GM12878 (cell line): ENCODE measurements around the gene CYSTM1. TPM values are rescaled to one million over a fixed set of nuclear protein-coding genes. Genes with fewer than 3 reads are reported as not detected.

Experiments
- ATAC-seq: fragments of 200-7000 bp; cut with Tn5 transposase; 3 replicates; pipeline ENCODE4 v1.9.1; 2020; ENCODE audit warnings: mild to moderate bottlenecking, moderate library complexity
- BruUV-seq: library from RNA; stranded (reverse); fragments of 400-500 nt; replicated peaks from 2 replicates; lab custom pipeline; 2021; lab: Mats Ljungman, UMichigan
- CTCF ChIA-PET: fragments of 300-600 bp; sonication (Branson Sonifier 250); formaldehyde crosslinking; extraction: SDS; loops from one replicate; lab custom pipeline; 2021; ENCODE audit warnings: inconsistent platforms; lab: Yijun Ruan, JAX
- POLR2A ChIA-PET: fragments of 350-600 bp; formaldehyde crosslinking; extraction: SDS; loops from one replicate; lab custom pipeline; 2021; ENCODE audit warnings: inconsistent platforms; lab: Charles Lee
- RAD21 ChIA-PET: fragments of 300-600 bp; sonication (Branson Sonifier 250); formaldehyde crosslinking; loops from one replicate; lab custom pipeline; 2023; ENCODE audit warnings: antibody characterized with exemption; ENCODE audit not compliant: unreplicated experiment; lab: Charles Lee
- SMC1A ChIA-PET: fragments of 300-600 bp; sonication (Branson Sonifier 250); formaldehyde crosslinking; loops from one replicate; lab custom pipeline; 2023; ENCODE audit not compliant: unreplicated experiment, uncharacterized antibody; lab: Charles Lee
- DNase-seq: peaks from one replicate; pipeline ENCODE4 v3.0.0-alpha.2; 2011; ENCODE audit warnings: low read depth, low spot score
- FAIRE-seq: peaks from 3 replicates; lab custom pipeline; 2011; peaks lifted over from hg19 to GRCh38; lab: Jason Lieb, UNC
- H2AFZ ChIP-seq: 2 replicates; pipeline ENCODE4 v1.6.0; 2011; ENCODE audit warnings: low read depth, low read length, control low read depth; ENCODE audit not compliant: control insufficient read depth
- H3K27ac ChIP-seq: 2 replicates; pipeline ENCODE4 v1.5.1; 2011; ENCODE audit warnings: control low read depth; ENCODE audit not compliant: control insufficient read depth, insufficient read depth
- H3K27me3 ChIP-seq, 2 experiments: replicated peaks in 1 of 2; 2 replicates each; pipeline versions ENCODE4 v1.6.0 to v1.6.1; 2011; ENCODE audit warnings: low read length in 1 of 2; ENCODE audit not compliant: control insufficient read depth in 2 of 2, insufficient read depth in 2 of 2
- H3K36me3 ChIP-seq, 2 experiments: 2 replicates each; pipeline ENCODE4 v1.5.1; 2011; ENCODE audit warnings: low read length in 1 of 2; ENCODE audit not compliant: control insufficient read depth in 2 of 2, insufficient read depth in 2 of 2
- H3K4me1 ChIP-seq: 2 replicates; pipeline ENCODE4 v1.6.1; 2011; ENCODE audit warnings: mild to moderate bottlenecking, low read length, moderate library complexity, mixed read lengths; ENCODE audit not compliant: control insufficient read depth, insufficient read depth
- H3K4me2 ChIP-seq: 2 replicates; pipeline ENCODE4 v1.6.0; 2011; ENCODE audit warnings: control low read depth; ENCODE audit not compliant: control insufficient read depth, insufficient read depth
- H3K4me3 ChIP-seq: fragments of 200-600 bp; sonication (generic); 2 replicates; pipeline ENCODE4 v1.5.1; 2016
- H3K79me2 ChIP-seq: 2 replicates; pipeline ENCODE4 v1.6.0; 2011; ENCODE audit warnings: low read length; ENCODE audit not compliant: control insufficient read depth, insufficient read depth
- H3K9ac ChIP-seq: 2 replicates; pipeline ENCODE4 v1.8.0; 2011; ENCODE audit warnings: low read length, control low read depth, mixed read lengths; ENCODE audit not compliant: control insufficient read depth, insufficient read depth
- H3K9me3 ChIP-seq: replicated peaks from 3 replicates; pipeline ENCODE4 v1.5.1; 2011; ENCODE audit warnings: mild to moderate bottlenecking, low read length; ENCODE audit not compliant: control insufficient read depth, insufficient read depth
- H4K20me1 ChIP-seq: 2 replicates; pipeline ENCODE4 v1.6.0; 2011; ENCODE audit not compliant: control insufficient read depth, insufficient read depth
- ATF7 ChIP-seq: fragments of 450-650 bp; IDR thresholded peaks from 2 replicates; pipeline ENCODE4 v1.6.1; 2016; ENCODE audit warnings: low read depth, mild to moderate bottlenecking
- CREM ChIP-seq: IDR thresholded peaks from 2 replicates; pipeline ENCODE4 v1.6.1; 2014; ENCODE audit warnings: antibody characterized with exemption, low read depth
- EP300 ChIP-seq, 2 experiments: fragments of 150-350 bp in 1 of 2; IDR thresholded peaks; 2 replicates each; pipeline ENCODE4 v1.6.1; 2011 to 2012; ENCODE audit warnings: low read depth in 2 of 2, low read length in 2 of 2, borderline replicate concordance in 1 of 2, improper control_type of control experiment in 1 of 2, inconsistent platforms in 1 of 2; ENCODE audit not compliant: control insufficient read depth in 1 of 2
- GATAD2B ChIP-seq: fragments of 450-650 bp; conservative IDR thresholded peaks from 2 replicates; pipeline ENCODE4 v1.6.1; 2017; ENCODE audit warnings: low read depth, mild to moderate bottlenecking, moderate library complexity
- NR2C2 ChIP-seq: IDR thresholded peaks from 2 replicates; pipeline ENCODE4 v1.6.1; 2011; ENCODE audit warnings: borderline replicate concordance, low read depth; ENCODE audit not compliant: control insufficient read depth, insufficient read length
- NR2F1 ChIP-seq: fragments of 450-650 bp; conservative IDR thresholded peaks from 2 replicates; pipeline ENCODE4 v1.6.1; 2017; ENCODE audit warnings: mild to moderate bottlenecking
- WGBS: methylation state at CpG from one replicate; pipeline ENCODE4 v1.1.6; 2016; ENCODE audit warnings: low lambda C conversion rate; ENCODE audit not compliant: insufficient replicate concordance, insufficient coverage; ENCODE audit errors: missing lambda C conversion rate; 5-methylcytosine and 5-hydroxymethylcytosine counted together
- in situ Hi-C: fragments of 300-500 bp; cut with MboI; formaldehyde crosslinking; loops from 9 replicates; pipeline ENCODE4 v1.14.3; 2018; ENCODE audit warnings: mixed read lengths
- intact Hi-C: fragments of 100-400 bp; cut with micrococcal nuclease; formaldehyde crosslinking; loops from one replicate; pipeline ENCODE4 v1.14.2; 2022; ENCODE audit not compliant: unreplicated experiment
- polyA plus RNA-seq, 11 experiments: library from polyadenylated mRNA; depleted of rRNA in 4 of 11; unstranded in 6 of 11; stranded (reverse) in 5 of 11; fragments of >200 nt; fragmentation: Nextera tagmentation in 4 of 11; fragmentation: Illumina TruSeq in 1 of 11; extraction: Ambion mirVana in 4 of 11; extraction: Trizol in 1 of 11; gene quantifications; 1 replicate in 1 of 11; 2 replicates in 10 of 11; pipeline versions ENCODE4 v1.2.1 to v1.2.3, GENCODE V29; 2011 to 2016; ENCODE audit warnings: inconsistent platforms in 2 of 11, missing spikeins in 2 of 11, low read depth in 1 of 11
- total RNA-seq, 4 experiments: library from RNA; depleted of rRNA in 3 of 4; stranded (reverse); fragments of >200 nt in 3 of 4; fragmentation: Illumina TruSeq in 1 of 4; extraction: Trizol in 1 of 4; gene quantifications; 2 replicates each; pipeline versions ENCODE4 v1.2.1 to v1.2.3, GENCODE V29; 2013 to 2021
- TF ChIP-seq, protein P1 (sequence below): IDR thresholded peaks from 2 replicates; pipeline ENCODE4 v1.6.1; 2011; ENCODE audit warnings: borderline replicate concordance, low read depth, mild to moderate bottlenecking, moderate library complexity, low read length; ENCODE audit not compliant: insufficient read depth, poor library complexity, severe bottlenecking
- TF ChIP-seq, protein P2 (sequence below): IDR thresholded peaks from 2 replicates; pipeline ENCODE4 v1.6.1; 2011; ENCODE audit warnings: low read depth, mild to moderate bottlenecking, low read length, moderate library complexity, borderline replicate concordance; ENCODE audit errors: extremely low read depth
- TF ChIP-seq, protein P3 (sequence below): fragments of 450-650 bp; IDR thresholded peaks from 2 replicates; pipeline ENCODE4 v1.6.1; 2018; ENCODE audit warnings: borderline replicate concordance, mild to moderate bottlenecking; ENCODE audit not compliant: partially characterized antibody

CYSTM1 gene
- total and polyA plus RNA-seq, 10 of the 15 experiments (the other 5 are each of a cell fraction or from before 2014, with no cell fraction given): 52.7 to 261 (median 98.7) TPM

DNA sequence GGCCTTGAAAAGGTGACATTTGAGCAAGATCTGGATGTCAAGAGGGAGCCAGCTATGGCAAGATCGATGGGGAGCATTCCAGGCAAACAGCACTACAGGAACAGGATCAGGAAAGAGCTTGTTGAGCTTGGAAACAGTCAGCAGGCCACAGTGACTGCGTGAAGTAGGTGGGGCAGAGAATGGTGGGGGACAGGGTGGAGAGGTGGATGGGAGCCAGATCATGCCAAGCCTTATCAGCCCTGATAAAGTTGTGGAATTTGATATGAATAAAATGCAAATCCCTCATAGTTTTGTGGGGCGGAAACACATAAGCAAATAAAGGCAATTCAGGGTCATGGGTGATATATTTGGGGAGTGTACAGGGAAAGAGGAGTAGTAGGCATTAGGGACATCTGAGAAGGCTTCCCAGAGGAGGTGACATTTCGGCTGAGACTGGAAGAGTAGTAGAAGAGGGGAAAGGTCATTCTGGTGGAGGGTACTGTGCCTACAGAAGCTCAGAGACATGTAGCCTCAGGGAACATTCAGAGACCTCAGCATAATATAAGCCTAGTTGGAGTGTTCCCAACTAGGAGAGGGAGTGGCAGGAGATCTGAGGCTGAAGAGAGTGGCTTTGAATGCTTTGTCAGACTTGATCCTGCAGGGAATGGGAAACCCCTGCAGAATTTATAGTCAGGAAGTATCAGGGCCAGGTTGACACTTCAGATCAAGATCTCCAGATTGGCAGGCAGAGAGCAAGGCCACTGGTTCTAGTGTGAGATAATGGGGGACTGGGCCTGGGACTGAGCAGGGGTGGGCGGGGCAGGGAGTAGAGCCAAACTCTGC is 9.7 kb upstream of the CYSTM1 start:
- RAD21 ChIA-PET: interaction anchor here (0.6 kb wide), 1 partner anchor 111 kb away, joined by 3 read pairs; no protein-coding TSS in a partner anchor
- CTCF ChIA-PET: interaction anchor here (1.0 to 1.5 kb wide), 2 partner anchors 12 to 194 kb away, joined by 3 to 4 read pairs; no protein-coding TSS in a partner anchor
- intact Hi-C loops: no loop called here
- POLR2A ChIA-PET: no interaction called here
- no peak for TF ChIP-seq ATF7
- TF ChIP-seq, protein P1, sequence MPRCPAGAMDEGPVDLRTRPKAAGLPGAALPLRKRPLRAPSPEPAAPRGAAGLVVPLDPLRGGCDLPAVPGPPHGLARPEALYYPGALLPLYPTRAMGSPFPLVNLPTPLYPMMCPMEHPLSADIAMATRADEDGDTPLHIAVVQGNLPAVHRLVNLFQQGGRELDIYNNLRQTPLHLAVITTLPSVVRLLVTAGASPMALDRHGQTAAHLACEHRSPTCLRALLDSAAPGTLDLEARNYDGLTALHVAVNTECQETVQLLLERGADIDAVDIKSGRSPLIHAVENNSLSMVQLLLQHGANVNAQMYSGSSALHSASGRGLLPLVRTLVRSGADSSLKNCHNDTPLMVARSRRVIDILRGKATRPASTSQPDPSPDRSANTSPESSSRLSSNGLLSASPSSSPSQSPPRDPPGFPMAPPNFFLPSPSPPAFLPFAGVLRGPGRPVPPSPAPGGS: no peak
- no peak for TF ChIP-seq NR2F1
- TF ChIP-seq GATAD2B: no peak
- TF ChIP-seq CREM: no peak
- TF ChIP-seq NR2C2: no peak
- TF ChIP-seq EP300 (IDR thresholded peaks at IDR 0.05; ENCODE audit: borderline replicate concordance in 1 of 2, control insufficient read depth in 1 of 2, low read depth in 2 of 2, low read length in 2 of 2): no peak
- TF ChIP-seq, protein P2, sequence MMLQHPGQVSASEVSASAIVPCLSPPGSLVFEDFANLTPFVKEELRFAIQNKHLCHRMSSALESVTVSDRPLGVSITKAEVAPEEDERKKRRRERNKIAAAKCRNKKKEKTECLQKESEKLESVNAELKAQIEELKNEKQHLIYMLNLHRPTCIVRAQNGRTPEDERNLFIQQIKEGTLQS: no peak
- TF ChIP-seq, protein P3, sequence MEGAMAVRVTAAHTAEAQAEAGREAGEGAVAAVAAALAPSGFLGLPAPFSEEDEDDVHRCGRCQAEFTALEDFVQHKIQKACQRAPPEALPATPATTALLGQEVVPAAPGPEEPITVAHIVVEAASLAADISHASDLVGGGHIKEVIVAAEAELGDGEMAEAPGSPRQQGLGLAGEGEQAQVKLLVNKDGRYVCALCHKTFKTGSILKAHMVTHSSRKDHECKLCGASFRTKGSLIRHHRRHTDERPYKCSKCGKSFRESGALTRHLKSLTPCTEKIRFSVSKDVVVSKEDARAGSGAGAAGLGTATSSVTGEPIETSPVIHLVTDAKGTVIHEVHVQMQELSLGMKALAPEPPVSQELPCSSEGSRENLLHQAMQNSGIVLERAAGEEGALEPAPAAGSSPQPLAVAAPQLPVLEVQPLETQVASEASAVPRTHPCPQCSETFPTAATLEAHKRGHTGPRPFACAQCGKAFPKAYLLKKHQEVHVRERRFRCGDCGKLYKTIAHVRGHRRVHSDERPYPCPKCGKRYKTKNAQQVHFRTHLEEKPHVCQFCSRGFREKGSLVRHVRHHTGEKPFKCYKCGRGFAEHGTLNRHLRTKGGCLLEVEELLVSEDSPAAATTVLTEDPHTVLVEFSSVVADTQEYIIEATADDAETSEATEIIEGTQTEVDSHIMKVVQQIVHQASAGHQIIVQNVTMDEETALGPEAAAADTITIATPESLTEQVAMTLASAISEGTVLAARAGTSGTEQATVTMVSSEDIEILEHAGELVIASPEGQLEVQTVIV: no peak
- TF ChIP-seq, all 136 proteins: peak for 0
- in situ Hi-C loops: no loop called here
- BruUV-seq: no TSS peak
- Histone ChIP-seq H3K9me3 (no peaks in the 10 kb centered on the region), H2AFZ (no peak overlapping the region), H4K20me1 (no peaks in the 10 kb centered on the region), H3K36me3 (no peaks in the 10 kb centered on the region), H3K4me1 (peaks cover 16% of the 10 kb centered on the region), H3K4me3 (no peak overlapping the region), H3K79me2 (no peaks in the 10 kb centered on the region), H3K27ac (no peak overlapping the region), H3K9ac (no peak overlapping the region), H3K27me3 (no peaks in the 10 kb centered on the region), H3K4me2 (no peak overlapping the region)
- SMC1A ChIA-PET: interaction anchor here (0.6 to 1.5 kb wide), 2 partner anchors 75 to 104 kb away, joined by 3 to 4 read pairs; no protein-coding TSS in a partner anchor
- 73% methylated on average over 5 of the region's 5 CpGs for WGBS
- FAIRE-seq (no peak), ATAC-seq (no peak), DNase-seq (no peak)
